Hypothalamus (tissue), 51 donors: Measurements from ENCODE around the gene TRAF5.
A peak's percentile ranks its signal among the peaks of the same experiment; 100 is the strongest.
"Not testable (repeated sequence)": the region's sequence is repeated elsewhere in the genome, so short reads cannot be mapped to it uniquely, and the experiment has no call there.

Experiments used
- DNase-seq, 51 donors: peaks; one replicate each; lab custom pipeline; 2025; lab: John Stamatoyannopoulos, UW

Gene TRAF5

DNA sequence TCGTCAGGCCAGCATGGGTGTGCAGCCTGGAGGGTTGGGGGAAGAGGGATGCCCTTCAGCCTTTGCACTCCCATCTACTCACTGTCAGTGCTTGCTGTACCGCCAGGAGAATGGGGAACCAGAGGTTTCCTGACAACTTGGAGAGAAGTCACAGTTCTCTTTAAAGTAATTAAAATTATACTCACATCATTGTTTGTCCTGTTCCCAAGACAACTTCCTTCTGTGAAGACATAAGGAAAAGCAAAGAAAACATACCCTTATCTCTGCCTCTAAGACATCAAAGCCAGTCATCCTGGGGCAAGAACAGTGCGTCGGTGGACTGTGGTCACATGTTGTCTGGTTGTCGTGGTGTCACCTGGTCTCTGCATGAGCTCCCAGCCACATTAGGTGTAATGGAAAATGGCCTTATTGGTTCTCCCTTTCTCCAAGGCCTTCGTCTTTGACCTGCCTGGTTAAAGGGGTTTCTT is 17.6 kb downstream of the TRAF5 start:
- DNase-seq = no peak

DNA sequence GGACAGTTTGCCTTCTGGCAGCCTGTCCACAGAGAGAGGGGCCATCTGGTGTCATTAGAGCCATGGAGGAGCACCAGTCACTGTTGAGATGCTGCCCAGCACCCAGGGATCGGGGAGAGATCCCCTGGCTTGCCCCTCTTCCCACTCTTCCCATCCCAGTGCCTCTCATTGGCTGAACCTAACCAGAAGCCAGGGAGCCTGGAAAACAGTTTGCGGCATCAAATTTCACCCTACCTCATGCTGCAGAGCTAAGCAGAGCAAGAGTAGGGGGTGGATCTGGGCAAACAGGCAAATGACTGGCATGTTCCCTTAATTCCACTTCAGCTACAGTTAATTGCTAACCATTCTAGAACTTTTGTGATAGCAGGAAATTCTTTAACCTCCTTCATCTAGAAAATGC is 19.1 kb downstream of the TRAF5 start:
- DNase-seq = no peak

DNA sequence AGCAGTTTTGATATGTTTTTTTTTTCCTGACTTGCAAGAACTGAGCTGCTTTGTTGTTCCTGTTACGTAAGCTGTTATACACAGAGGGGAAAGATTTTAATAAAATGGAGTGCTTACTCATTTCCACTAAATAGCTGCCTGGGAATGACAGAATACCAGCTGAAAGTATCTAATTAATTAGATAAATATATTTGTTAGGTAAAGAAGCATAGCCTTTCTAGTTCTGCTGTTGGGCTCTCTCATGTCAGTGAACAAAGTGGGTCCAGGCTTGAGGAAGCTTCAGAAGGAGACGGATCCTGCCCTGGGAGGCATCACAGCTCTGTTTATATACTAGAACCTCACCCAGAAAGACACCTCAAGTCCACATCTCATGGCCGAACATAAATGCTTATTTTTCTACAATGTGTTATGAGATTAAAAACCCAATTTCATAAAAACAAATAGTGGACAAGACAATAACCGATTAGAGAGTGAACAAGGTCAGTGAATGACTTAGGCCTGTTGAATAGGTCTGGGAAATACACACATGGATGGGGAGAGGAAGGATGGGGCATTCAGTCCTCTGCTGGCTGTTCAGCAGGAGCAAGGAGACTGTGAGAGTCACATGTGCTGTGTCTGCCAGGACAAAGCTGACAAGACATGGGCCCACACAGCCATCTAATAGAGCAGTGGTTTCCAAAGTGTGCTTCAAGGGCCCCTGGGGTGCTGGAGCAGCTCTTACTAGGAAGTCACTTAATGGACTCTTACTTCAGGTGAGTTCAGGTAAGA is 20.6 kb downstream of the TRAF5 start:
- no peak for DNase-seq

DNA sequence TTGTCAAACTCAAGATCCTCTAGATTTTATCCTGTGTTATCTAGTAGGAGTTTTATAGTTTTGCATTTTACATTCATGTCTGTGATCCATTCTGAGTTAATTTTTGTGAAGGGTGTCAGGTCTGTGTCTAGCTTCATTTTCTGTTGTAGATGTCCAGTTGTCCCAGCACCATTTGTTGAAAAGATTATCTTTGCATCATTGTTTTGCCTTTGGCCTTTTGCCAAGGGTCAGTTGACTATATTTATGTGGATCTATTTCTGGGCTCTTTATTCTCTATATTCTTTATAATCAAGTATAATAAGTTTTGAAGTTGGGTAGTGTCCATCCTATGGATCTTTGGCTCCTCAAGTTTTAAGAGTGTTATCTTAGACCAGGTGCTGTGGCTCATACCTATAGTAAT is 21.9 kb downstream of the TRAF5 start:
- no peak for DNase-seq

DNA sequence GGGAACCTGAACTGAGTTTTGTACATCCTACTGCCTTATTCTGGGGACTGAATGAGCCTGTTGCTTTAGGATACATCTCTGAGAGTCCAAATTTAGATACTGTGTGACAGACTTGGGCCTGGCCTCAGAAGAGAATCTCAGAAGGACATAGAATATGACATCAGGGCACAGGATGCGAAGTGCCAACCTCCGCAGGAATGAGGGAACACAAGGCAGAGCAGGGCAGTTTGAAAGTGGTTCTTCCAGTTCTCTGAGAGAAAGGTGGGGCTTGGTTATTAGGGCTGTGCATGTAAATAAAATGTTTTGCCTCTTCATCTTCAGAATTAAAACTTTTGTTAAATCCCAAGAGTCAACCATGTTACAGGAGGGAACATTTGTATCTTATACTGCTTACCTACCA is 23.1 kb downstream of the TRAF5 start:
- no peak for DNase-seq

DNA sequence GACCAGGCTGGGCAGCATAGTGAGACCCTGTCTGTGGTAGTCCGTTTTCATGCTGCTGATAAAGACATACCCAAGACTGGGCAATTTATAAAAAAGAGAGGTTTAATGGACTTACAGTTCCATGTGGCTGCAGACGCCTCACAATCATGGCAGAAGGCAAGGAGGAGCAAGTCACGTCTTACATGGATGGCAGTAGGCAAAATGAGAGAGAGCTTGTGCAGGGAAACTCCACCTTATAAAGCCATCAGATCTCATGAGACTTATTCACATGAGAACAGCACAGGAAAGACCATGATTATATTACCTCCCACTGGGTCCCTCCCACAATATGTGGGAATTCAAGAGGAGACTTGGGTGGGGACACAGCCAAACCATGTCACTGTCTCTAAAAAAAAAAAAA is 25.4 kb downstream of the TRAF5 start:
- DNase-seq = not testable (repeated sequence)

DNA sequence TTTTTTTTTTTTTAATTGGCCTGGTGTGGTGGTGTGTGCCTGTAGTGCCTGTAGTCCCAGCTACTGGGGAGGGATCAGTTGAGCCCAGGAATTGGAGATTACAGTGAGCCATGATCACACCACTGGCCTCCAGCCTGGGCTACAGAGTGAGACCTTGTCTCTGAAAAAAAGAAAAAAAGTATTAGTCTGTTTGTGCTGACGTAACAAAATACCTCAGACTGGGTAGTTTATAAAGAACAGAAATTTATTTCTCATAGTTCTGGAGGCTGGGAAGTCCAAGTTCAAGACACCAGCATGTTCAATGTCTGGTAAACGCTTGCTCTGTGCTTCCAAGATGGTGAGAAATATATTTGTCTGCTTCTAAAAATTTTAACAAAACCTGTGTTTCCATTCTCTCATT is 25.8 kb downstream of the TRAF5 start:
- no peak for DNase-seq

DNA sequence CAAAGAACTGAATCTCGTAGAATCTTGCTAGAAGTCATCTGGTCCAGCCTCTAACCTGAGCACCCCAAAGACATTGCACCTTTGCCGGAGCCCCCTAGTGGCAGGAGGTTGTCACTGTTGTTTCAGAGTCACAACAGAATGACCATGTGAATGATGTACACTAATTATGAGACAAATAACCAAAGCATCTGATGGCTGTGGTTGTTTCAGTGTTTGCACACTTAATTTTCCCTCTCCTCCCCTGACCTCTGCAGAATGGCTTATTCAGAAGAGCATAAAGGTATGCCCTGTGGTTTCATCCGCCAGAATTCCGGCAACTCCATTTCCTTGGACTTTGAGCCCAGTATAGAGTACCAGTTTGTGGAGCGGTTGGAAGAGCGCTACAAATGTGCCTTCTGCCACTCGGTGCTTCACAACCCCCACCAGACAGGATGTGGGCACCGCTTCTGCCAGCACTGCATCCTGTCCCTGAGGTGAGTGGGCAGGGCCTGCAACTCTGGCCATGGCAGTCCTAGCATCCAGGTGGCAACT is 26.4 kb downstream of the TRAF5 start:
- no peak for DNase-seq

DNA sequence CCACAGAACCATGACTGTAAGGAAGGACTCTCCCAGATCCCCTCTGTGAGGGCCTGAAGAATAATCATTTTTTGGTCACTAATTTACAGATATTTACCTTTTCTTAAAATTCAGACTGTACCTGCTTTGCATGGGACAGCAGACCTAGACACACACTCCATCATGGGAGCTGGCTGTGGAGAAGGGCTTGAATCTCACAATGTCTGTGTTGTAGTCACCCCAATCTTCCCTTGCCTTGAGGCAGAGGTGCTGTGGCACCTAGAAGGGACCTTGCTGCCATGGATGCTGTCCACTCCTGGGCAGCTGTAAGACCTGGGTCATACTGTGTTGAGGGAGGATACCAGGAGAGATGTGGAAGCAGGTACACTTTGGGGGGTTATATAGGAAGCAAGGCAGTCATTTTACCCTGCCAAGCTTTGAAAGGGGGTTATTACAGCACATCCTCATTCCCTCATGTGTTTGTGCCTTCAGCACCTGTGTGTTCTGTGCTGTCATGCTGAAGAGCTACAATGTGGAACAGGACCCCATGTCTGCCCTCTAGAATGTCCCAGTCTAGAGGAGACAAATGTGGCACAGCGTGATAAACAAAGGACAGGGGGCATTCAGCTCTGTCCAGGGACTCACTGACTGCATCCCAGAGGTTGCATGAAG is 27.1 kb downstream of the TRAF5 start:
- DNase-seq = no peak

DNA sequence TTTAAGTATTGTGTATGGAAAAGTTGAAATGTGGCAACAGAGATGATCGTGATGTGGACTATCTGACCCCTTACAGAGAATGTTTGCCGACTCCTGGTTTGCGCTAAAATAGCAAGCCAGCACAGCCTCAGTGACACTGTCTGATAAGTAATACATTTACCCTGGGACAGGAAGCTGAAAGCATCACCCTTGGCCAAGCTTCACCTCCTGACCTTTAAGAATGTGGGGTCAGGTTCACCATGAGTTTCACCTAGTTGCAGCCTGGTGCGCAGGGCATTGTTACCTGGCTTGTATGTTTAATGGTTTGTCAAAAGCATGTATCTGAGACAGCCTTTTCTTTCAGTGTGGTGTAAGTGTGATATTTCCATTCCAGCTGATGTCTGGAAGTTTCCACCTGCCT is 29.2 kb downstream of the TRAF5 start:
- DNase-seq = no peak

DNA sequence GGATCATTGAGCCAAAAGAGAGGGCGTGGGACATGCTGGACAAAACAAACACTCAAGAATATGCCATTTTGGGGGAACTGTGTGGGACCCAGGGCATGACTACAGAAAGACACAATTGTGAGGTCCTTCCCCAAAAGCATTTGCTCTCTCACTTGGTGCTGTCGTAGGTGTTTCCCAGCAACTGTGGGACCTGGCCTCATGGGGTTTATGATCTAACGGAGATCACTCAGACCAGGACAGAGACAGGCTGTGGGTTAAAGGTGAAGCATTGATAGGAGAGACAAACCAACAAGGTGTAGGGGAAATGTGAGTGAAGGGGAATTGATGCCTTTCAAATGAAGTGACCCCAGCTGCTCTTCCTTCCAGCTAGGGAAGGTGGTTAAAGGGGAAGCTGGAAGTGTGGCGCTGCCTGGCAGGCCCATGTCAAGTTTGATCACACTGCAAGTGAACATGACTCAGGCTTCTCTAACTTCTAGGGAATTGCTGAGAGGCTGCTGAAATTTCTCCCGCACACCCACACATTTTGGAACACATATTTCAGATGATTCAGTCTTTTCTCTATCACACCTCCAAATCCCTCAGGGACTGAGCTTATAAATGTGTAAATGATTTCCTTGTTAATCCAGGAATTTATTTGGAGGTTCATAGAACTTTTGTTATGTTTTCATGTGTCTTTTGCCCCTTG is 30.2 kb downstream of the TRAF5 start:
- DNase-seq = peak in 2 of 51 donors; percentile 25 to 31

DNA sequence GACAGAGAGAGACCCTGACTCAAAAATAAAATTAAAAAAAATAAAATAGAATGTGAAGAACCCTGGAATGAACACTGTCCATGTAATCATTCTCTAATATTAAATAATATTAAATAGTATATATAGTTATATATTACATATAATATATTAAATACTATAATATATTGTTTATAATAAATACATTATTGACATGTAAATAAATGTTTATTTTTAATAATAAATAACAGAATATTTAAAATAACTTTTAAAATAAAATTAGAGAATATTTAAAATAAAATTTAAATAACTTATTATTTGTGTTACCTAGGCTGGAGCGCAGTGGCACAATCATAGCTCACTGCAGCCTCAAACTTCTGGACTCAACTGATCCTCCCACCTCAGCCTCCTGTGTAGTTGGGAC is 32.1 kb downstream of the TRAF5 start:
- no peak for DNase-seq

DNA sequence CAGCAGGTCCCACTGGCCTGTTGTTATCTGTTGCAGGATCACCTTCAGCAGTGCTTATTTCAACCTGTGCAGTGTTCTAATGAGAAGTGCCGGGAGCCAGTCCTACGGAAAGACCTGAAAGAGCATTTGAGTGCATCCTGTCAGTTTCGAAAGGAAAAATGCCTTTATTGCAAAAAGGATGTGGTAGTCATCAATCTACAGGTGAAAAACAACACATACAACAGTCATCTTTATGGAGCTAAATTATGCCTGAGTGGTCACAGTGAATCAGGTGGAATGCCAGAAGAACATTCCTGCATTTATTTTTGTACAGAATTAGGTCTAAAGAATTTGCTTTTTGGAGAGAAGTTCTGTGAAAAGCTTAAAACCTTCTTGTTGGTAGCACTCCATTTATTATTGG is 33.2 kb downstream of the TRAF5 start:
- no peak for DNase-seq

DNA sequence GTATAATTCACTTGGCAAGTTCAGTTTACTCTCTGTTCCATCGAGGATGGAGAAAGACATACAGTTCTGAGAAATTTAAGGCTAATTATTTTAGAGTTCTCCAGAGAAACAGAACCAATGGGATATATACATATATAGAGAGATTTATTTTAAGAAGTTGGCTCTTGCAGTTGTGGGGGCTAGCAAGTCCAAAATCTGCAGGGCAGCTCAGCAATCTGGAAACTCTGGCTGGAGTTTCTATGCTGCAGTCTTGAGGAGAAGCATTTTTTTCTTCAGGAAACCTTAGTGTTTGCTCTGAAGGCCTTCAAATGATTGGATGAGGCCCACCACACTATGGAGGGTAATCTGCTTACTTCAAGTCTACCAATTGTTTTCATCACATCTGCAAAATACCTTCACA is 34.6 kb downstream of the TRAF5 start:
- DNase-seq = no peak

DNA sequence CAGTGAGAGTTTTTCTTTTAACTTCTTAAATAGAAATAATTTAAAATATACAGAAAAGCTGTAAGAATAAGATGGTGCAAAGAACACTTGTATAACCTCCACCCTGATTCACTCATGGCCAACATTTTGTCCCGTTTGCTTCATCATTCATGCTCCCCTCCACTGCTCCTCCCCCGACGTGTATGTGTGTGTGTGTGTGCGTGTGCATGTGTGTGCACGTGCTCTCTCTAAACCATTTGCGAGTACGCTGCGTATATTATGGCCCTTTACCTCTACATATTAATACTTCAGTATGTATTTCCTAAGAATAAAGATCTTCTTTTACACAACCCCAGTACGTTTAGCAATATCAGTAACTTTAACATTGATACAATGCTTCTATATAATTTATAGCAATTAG is 43.0 kb downstream of the TRAF5 start:
- DNase-seq = no peak

DNA sequence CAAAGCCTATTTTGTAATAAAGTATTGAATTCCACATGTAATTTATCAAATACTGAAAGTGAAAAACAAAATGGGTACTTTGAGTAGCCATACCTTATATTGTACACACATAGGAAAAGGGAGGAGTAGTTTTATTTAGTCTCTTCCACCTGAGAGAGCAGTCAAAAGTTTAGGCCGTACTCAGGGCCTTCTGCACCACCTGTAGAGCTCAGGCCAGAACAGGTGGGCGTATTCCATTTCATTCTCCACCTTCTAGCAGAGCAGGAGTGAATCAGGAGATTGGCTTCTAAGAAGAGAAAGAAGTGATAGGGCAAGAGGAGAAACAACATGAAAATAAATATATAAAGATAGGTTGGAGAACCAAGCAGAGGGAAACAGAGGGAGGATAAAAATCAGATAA is 44.0 kb downstream of the TRAF5 start:
- no peak for DNase-seq

DNA sequence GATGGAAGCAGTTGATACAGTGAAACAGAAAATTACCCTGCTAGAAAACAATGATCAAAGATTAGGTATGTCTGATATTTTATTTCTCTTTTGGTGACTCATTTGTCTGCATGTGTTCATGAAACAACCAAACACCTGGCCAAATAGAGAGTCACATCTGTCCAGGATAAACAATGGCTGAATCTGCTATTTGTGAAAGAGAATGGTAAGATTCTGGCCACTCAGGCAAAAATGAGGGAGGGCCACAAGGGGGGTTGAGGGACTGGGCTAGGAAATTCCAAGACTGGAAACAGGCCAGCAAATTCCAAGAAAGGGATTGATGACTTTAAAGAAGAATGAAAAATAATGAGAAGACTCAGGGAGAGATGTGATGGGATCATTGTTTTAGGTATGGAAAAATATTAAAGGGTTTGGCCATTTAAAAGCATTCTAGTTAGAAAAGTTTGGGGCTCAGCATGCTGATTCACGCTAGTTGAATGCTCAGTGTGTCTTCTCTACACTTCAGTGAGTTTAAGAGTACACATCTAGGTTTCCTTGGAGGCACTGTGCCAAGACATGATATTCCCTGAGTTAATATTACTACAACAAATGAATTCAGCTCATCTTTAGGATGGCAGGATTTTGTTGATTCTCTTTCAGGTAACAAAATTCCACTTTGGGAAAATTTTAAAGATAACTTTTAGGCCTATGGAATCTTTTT is 44.9 kb downstream of the TRAF5 start:
- no peak for DNase-seq

DNA sequence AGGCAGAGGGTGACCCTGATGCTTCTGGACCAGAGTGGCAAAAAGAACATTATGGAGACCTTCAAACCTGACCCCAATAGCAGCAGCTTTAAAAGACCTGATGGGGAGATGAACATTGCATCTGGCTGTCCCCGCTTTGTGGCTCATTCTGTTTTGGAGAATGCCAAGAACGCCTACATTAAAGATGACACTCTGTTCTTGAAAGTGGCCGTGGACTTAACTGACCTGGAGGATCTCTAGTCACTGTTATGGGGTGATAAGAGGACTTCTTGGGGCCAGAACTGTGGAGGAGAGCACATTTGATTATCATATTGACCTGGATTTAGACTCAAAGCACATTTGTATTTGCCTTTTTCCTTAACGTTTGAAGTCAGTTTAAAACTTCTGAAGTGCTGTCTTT is 45.8 kb downstream of the TRAF5 start:
- DNase-seq = no peak

DNA sequence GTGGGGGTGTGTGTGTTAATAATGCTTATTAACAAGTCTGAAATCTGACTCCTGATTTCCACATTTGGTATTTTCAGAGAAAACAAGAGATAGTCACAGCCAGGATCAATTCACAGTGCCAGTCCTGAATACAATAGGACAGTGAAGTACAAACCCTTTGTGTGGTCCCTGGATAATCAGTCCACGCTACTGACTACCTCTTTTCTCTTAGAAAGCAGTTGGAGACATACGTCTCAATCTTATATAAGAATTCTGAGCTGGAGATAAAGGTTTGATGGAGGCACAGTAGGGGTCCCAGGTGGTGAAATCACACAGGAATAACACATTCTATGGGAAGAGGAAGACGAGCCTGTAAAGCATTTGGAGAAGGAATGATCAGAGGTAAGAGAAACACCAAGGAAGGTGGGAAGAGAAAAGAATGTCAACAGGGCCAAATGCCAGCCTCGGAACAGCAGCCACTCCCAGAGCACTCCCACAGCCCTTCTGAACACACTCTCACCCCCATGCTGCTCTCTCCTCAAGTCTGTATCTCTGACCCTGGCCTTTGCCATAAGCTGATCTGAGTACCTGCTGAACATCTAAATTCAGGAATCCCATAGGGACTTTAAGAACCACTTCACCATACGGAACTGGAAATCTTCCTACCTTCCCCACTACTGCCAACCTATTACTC is 48.6 kb downstream of the TRAF5 start:
- DNase-seq = no peak

DNA sequence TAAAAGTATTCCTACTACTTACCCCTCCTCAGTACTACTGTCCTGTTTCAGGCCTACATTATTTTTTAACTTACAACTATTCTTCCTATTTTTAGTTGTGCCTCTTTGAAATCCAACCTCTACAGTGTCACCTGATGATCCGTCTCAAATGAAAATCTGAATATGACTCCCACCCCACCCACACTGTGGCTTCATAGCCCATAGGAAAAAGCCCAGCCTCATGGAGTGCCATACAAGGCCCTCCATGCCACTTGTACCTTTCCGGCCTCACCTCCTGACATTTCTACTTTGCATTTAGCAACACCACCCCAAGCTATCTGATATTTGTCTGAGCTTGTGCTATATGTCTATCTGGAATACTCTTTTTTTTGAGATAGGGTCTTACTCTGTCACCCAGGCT is 49.3 kb downstream of the TRAF5 start:
- DNase-seq = no peak
